ENCODE results near the gene STX18.
A peak's percentile ranks its signal among the peaks of the same experiment; 100 is the strongest.
"Not testable (repeated sequence)": the region's sequence is repeated elsewhere in the genome, so short reads cannot be mapped to it uniquely, and the experiment has no call there.

The STX18 gene

GRCh38 chr4:4552042-4552441 is 10.2 kb upstream of the STX18 start:
- not testable (repeated sequence) for DNase-seq

GRCh38 chr4:4550161-4550560 is 8.3 kb upstream of the STX18 start:
- not testable (repeated sequence) for DNase-seq

- no peak for DNase-seq
Measured at GRCh38 chr4:4549534-4549933, 7.7 kb upstream of the STX18 start.

- DNase-seq: no peak
Measured at GRCh38 chr4:4542774-4543485, 1.1 kb upstream of the STX18 start.

- peak; percentile 29 to 41 for DNase-seq
Measured at GRCh38 chr4:4541040-4541631, 712 bp downstream of the STX18 start.

GRCh38 chr4:4539481-4539880 is 2.4 kb downstream of the STX18 start:
- DNase-seq: no peak

- DNase-seq: no peak
Measured at GRCh38 chr4:4535590-4535989, 6.3 kb downstream of the STX18 start.

GRCh38 chr4:4534515-4535145 is 7.2 kb downstream of the STX18 start:
- no peak for DNase-seq

GRCh38 chr4:4533461-4534169 is 8.2 kb downstream of the STX18 start:
- DNase-seq: no peak

GRCh38 chr4:4532371-4533154 is 9.3 kb downstream of the STX18 start:
- no peak for DNase-seq

GRCh38 chr4:4529392-4529791 is 12.5 kb downstream of the STX18 start:
- no peak for DNase-seq

GRCh38 chr4:4526401-4526800 is 15.4 kb downstream of the STX18 start:
- DNase-seq: no peak

GRCh38 chr4:4524364-4524763 is 17.5 kb downstream of the STX18 start:
- DNase-seq: peak; percentile 49 to 61

GRCh38 chr4:4521731-4522130 is 20.1 kb downstream of the STX18 start:
- no peak for DNase-seq

GRCh38 chr4:4521136-4521535 is 20.7 kb downstream of the STX18 start:
- DNase-seq: no peak

- DNase-seq: no peak
Measured at GRCh38 chr4:4519297-4519894, 22.5 kb downstream of the STX18 start.

- no peak for DNase-seq
Measured at GRCh38 chr4:4518747-4519146, 23.1 kb downstream of the STX18 start.

GRCh38 chr4:4514786-4515185 is 27.1 kb downstream of the STX18 start:
- DNase-seq: no peak

GRCh38 chr4:4512282-4512681 is 29.6 kb downstream of the STX18 start:
- DNase-seq: no peak

GRCh38 chr4:4510641-4511040 is 31.2 kb downstream of the STX18 start:
- not testable (repeated sequence) for DNase-seq

- no peak for DNase-seq
Measured at GRCh38 chr4:4509521-4509920, 32.3 kb downstream of the STX18 start.

GRCh38 chr4:4507923-4508322 is 33.9 kb downstream of the STX18 start:
- peak in 1 of 2 donors; percentile 10 for DNase-seq

Measured in CD4-positive, alpha-beta T cell treated with Interleukin-1 beta for 1 hour (primary cell).